Keratinocyte (primary cell): ENCODE measurements around the gene PMEPA1. TPM values are rescaled to one million over a fixed set of nuclear protein-coding genes. Genes with fewer than 3 reads are reported as not detected.

ENCODE experiments used
- DNase-seq: peaks from one replicate; pipeline ENCODE4 v3.0.0-alpha.2; 2011; ENCODE audit warnings: low read depth, missing footprints, low spot score
- FAIRE-seq: peaks from 2 replicates; lab custom pipeline; 2011; peaks lifted over from hg19 to GRCh38; lab: Jason Lieb, UNC
- H2AFZ ChIP-seq: 2 replicates; pipeline ENCODE4 v1.6.0; 2012; ENCODE audit warnings: low read length, control low read depth, inconsistent platforms; ENCODE audit not compliant: control insufficient read depth
- H3K27ac ChIP-seq: 2 replicates; pipeline ENCODE4 v1.5.1; 2011; ENCODE audit warnings: low read length; ENCODE audit not compliant: control insufficient read depth, insufficient read depth
- H3K27me3 ChIP-seq: 3 replicates; pipeline ENCODE4 v1.6.0; 2011; ENCODE audit warnings: low read length; ENCODE audit not compliant: control insufficient read depth, insufficient read depth; ENCODE audit errors: extremely low read depth
- H3K36me3 ChIP-seq, 2 experiments: 2 replicates in 1 of 2; 3 replicates in 1 of 2; pipeline ENCODE4 v1.5.1; 2011; ENCODE audit warnings: low read length in 2 of 2, mild to moderate bottlenecking in 1 of 2; ENCODE audit not compliant: control insufficient read depth in 2 of 2, insufficient read depth in 2 of 2; ENCODE audit errors: extremely low read depth in 1 of 2
- H3K4me1 ChIP-seq: 3 replicates; pipeline ENCODE4 v1.5.1; 2011; ENCODE audit warnings: low read length; ENCODE audit not compliant: control insufficient read depth, insufficient read depth; ENCODE audit errors: extremely low read depth
- H3K4me2 ChIP-seq: 3 replicates; pipeline ENCODE4 v1.6.0; 2011; ENCODE audit warnings: low read depth, low read length; ENCODE audit not compliant: control insufficient read depth, insufficient read depth; ENCODE audit errors: extremely low read depth
- H3K4me3 ChIP-seq, 3 experiments: fragments of 200-600 bp in 1 of 3; sonication (generic) in 1 of 3; 2 replicates in 2 of 3; 3 replicates in 1 of 3; pipeline ENCODE4 v1.5.1; 2011 to 2016; ENCODE audit warnings: low read length in 3 of 3, mild to moderate bottlenecking in 3 of 3, control low read depth in 2 of 3, inconsistent platforms in 1 of 3, low read depth in 1 of 3, mixed read lengths in 1 of 3, mixed run types in 1 of 3, moderate library complexity in 1 of 3; ENCODE audit not compliant: control insufficient read depth in 2 of 3, insufficient read depth in 2 of 3; ENCODE audit errors: extremely low read depth in 1 of 3
- H3K79me2 ChIP-seq: 2 replicates; pipeline ENCODE4 v1.6.0; 2012; ENCODE audit warnings: low read length; ENCODE audit not compliant: control insufficient read depth, insufficient read depth
- H3K9ac ChIP-seq: 3 replicates; pipeline ENCODE4 v1.6.0; 2011; ENCODE audit warnings: low read length; ENCODE audit not compliant: control insufficient read depth, insufficient read depth; ENCODE audit errors: extremely low read depth
- H3K9me1 ChIP-seq: 3 replicates; pipeline ENCODE4 v1.6.0; 2011; ENCODE audit warnings: low read length; ENCODE audit not compliant: control insufficient read depth, insufficient read depth; ENCODE audit errors: extremely low read depth
- H3K9me3 ChIP-seq: 2 replicates; pipeline ENCODE4 v1.5.1; 2012; ENCODE audit warnings: low read depth, low read length; ENCODE audit not compliant: control insufficient read depth
- H4K20me1 ChIP-seq: 3 replicates; pipeline ENCODE4 v1.6.0; 2011; ENCODE audit warnings: low read length; ENCODE audit not compliant: control insufficient read depth, insufficient read depth; ENCODE audit errors: extremely low read depth
- EZH2 ChIP-seq: IDR thresholded peaks from one replicate; pipeline ENCODE4 v1.6.1; 2012; ENCODE audit warnings: inconsistent platforms, mild to moderate bottlenecking, low read length, moderate library complexity
- dilution Hi-C: fragments of 300-500 bp; cut with MboI; formaldehyde crosslinking; loops from one replicate; pipeline ENCODE4 v1.7.0; 2020; ENCODE audit warnings: low sequenced_read_pairs; ENCODE audit not compliant: extremely low pct_ligation_motif_present
- polyA plus RNA-seq, 5 experiments: library from polyadenylated mRNA; depleted of rRNA in 3 of 5; stranded (reverse) in 3 of 5; stranded (forward) in 1 of 5; unstranded in 1 of 5; fragments of >200 nt; gene quantifications; 1 replicate in 1 of 5; 2 replicates in 3 of 5; 3 replicates in 1 of 5; pipeline versions ENCODE4 v1.2.1 to v1.2.3, GENCODE V29; 2011 to 2012; ENCODE audit warnings: missing spikeins in 2 of 5, low read depth in 1 of 5, low replicate concordance in 1 of 5
- TF ChIP-seq, protein P1 (sequence below), 3 experiments: IDR thresholded peaks in 1 of 3; conservative IDR thresholded peaks in 1 of 3; optimal IDR thresholded peaks in 1 of 3; 2 replicates in 2 of 3; 3 replicates in 1 of 3; pipeline versions ENCODE3 to v1.5.1; 2011; ENCODE audit warnings: low read length in 3 of 3, mild to moderate bottlenecking in 3 of 3, moderate library complexity in 2 of 3, control low read depth in 1 of 3, inconsistent platforms in 1 of 3; ENCODE audit not compliant: insufficient read depth in 2 of 3; ENCODE audit errors: extremely low read depth in 1 of 3

PMEPA1 gene
- polyA plus RNA-seq, 1 donor (not counting 4 experiments of a cell fraction or from before 2014, with no cell fraction given): 29.0 TPM

DNA sequence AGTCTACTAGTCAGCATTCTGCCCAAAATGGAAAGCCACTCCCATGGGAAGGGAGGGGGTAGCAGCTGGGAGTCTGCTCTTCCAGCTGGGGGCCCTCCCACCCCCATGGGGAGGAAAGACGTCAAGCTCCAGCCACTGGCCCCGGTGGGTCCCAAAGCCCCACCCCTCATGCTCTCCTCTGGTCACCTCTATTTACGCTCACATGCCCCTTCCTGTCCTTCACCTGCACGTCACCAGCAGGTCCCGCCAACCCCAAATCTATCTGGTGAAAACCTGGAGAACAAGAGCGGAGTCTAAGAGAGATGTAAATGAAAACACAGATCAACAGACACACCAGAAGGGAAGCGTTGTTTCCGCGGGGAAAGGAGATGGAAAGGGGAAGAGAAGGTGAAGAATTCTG, 59.5 kb downstream of the PMEPA1 start:
- H3K9me1 ChIP-seq: no peaks in the 10 kb centered on the region
- DNase-seq (no peak), FAIRE-seq (no peak)
- H3K27ac ChIP-seq: no peak overlapping the region
- peaks cover 7% of the 10 kb centered on the region for H3K79me2 ChIP-seq
- H3K27me3 ChIP-seq: no peaks in the 10 kb centered on the region
- peaks cover 16% of the 10 kb centered on the region for H4K20me1 ChIP-seq
- no peak overlapping the region for H3K4me2 ChIP-seq
- H3K9ac ChIP-seq: no peak overlapping the region
- peaks cover 28 to 29% of the 10 kb centered on the region in 2 experiments for H3K36me3 ChIP-seq
- H3K4me3 ChIP-seq: no peak overlapping the region
- dilution Hi-C loops: no loop called here
- H2AFZ ChIP-seq: no peak overlapping the region
- no peaks in the 10 kb centered on the region for H3K4me1 ChIP-seq
- TF ChIP-seq, protein P1, sequence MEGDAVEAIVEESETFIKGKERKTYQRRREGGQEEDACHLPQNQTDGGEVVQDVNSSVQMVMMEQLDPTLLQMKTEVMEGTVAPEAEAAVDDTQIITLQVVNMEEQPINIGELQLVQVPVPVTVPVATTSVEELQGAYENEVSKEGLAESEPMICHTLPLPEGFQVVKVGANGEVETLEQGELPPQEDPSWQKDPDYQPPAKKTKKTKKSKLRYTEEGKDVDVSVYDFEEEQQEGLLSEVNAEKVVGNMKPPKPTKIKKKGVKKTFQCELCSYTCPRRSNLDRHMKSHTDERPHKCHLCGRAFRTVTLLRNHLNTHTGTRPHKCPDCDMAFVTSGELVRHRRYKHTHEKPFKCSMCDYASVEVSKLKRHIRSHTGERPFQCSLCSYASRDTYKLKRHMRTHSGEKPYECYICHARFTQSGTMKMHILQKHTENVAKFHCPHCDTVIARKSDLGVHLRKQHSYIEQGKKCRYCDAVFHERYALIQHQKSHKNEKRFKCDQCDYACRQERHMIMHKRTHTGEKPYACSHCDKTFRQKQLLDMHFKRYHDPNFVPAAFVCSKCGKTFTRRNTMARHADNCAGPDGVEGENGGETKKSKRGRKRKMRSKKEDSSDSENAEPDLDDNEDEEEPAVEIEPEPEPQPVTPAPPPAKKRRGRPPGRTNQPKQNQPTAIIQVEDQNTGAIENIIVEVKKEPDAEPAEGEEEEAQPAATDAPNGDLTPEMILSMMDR (optimal IDR thresholded peaks at IDR 0.05 in 1 of 3, IDR thresholded peaks at IDR 0.05 in 1 of 3, conservative IDR thresholded peaks at IDR 0.05 in 1 of 3; ENCODE audit: extremely low read depth in 1 of 3, insufficient read depth in 2 of 3, low read length in 3 of 3): no peak
- H3K9me3 ChIP-seq: no peaks in the 10 kb centered on the region

DNA sequence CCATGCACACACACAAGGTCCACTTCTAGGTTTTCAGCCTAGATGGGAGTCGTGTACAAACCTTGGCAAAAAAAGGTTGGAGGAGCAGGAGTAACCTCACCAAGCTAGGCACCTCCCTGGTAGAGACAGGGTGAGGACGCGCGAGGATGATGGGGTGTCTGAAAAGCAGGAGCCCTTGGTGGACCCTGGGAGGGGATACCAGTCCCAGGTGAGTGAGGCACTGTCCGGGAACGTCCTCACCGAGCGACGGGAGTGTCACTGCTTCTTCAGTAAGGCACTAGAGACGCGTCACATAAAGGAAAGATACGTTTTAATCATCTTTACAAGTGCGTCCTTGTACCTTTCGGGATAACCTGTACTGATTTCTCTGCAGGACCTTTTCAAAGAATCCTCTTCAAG, 60.2 kb downstream of the PMEPA1 start:
- H3K79me2 ChIP-seq: peaks cover 7% of the 10 kb centered on the region
- H3K27me3 ChIP-seq: no peaks in the 10 kb centered on the region
- no peak for DNase-seq
- no peak for FAIRE-seq
- no peak overlapping the region for H2AFZ ChIP-seq
- TF ChIP-seq, protein P1 (optimal IDR thresholded peaks at IDR 0.05 in 1 of 3, IDR thresholded peaks at IDR 0.05 in 1 of 3, conservative IDR thresholded peaks at IDR 0.05 in 1 of 3; ENCODE audit: extremely low read depth in 1 of 3, insufficient read depth in 2 of 3, low read length in 3 of 3): no peak
- no peak for TF ChIP-seq EZH2
- H3K27ac ChIP-seq: no peak overlapping the region
- peaks cover 27% of the 10 kb centered on the region in 2 experiments for H3K36me3 ChIP-seq
- H3K4me1 ChIP-seq: no peaks in the 10 kb centered on the region
- peaks cover 9% of the 10 kb centered on the region for H4K20me1 ChIP-seq
- no peak overlapping the region for H3K9ac ChIP-seq
- dilution Hi-C loops: no loop called here
- H3K4me2 ChIP-seq: no peak overlapping the region
- no peak overlapping the region for H3K4me3 ChIP-seq
- H3K9me1 ChIP-seq: no peaks in the 10 kb centered on the region
- no peaks in the 10 kb centered on the region for H3K9me3 ChIP-seq
